Activated gamma-delta T cell treated with Interleukin-2 at 50 U/mL for 16 hours (primary cell): Measurements from ENCODE around the gene ALLC.
"Not testable (repeated sequence)": the region's sequence is repeated elsewhere in the genome, so short reads cannot be mapped to it uniquely, and the experiment has no call there.

Experiments
- DNase-seq: peaks from one replicate; pipeline ENCODE4 v3.0.0-alpha.2; 2020

The ALLC gene

DNA sequence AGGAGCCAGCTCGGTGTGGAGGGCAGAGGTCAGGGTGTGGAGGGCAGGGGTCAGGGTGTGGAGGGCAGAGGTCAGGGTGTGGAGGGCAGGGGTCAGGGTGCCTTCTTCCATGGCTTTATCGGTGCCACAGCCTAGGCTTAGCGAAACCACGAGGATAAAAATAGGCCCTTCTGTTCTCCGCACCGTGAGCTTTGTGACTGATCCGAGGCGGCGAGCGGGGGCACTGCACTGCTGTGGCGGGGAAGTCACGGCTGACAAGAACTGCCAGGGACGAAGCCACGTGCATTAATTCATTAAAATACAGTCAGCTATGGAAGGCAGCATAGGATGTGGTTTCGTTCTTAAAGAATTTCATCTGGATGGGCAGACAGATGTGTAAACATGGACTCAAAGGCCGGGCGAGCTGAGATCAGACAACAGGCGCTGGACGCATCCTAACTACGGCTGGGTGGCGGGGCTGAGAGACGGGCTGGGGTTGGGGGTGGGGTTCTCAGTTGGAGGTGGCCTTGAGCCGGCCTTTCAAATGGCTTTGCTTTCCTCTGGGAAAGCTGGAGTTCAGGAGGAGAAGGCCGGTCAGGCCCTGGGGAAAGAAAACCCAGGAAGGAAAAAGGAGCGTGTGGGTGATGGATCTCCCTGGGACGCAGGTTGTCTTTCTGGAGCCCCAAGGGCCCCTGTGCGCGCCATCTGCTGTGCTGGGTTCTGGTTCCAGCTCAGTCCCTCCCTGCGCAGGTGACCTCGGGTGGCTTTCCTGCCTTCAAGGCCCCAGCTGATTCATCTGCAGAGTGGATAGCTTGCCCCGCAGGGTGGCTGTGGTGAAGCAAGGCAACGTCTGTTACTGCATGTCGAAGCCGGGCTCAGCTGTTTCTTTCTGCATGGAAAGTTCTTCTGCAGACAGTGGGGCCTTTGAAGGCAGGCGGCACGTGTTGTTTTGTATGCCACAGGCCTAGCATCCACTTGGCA, 958 bp upstream of the ALLC start:
- no peak for DNase-seq

DNA sequence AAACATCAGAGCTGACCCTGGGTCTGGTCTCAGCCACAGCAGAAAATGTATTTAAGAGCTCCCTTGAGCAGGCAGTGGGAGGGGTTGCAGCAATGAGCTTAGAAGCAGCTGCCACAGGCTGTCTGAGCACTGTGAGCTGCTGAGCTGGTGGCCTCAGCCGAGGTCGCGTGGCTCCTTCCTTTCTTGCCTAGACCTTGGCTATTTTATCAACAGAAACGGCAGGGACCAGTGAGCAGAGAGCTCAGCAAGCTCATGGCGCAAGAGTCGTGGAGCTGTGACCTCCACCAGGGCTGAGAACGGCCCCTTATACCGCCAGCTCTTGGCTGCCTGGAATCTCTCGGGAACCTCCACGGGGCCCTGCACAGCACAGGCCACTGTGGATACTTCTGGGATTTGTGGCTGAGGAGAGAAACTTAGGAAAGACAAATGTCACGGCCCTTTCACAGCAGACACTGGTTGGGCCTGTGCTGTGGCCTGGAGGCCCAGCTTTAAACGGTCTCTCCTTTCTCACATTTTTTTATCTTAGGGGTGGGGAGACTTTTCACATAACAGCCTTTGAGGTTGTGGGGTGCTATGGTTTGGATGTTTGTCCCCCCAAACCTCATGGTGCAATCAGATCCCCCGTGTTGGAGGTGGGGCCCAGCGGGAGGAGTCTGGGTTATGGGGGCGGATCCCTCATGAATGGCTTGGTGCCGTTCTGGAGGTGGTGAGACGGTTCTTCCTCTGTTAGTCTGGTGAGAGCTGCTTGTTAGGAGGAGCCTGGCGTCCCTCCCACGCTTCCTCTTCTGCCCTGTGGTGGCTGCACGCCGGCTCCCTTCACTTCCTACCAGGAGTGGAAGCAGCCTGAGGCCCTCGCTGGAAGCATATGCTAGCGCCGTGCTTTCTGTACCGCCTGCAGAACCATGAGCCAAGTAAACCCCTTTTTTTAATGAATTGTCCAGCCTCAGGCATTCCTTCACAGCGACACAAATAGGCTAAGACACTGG, 1.7 kb downstream of the ALLC start:
- no peak for DNase-seq

DNA sequence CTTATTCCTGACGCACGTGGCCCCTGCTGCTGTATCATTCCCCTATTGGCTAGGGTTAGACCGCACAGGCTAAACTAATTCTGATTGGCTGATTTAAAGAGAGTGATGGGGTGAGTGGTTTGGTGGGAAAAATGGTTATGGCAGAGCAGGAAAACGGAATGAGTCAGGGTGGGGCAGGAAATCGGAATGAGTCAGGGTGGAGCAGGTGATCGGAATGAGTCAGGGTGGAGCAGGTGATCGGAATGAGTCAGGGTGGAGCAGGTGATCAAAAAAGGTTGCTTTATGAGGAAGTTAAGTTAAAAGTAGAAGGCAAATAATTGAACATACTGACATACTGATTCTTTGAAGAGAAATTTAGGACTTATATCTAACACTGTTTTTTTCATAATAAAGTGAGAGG, 2.6 kb downstream of the ALLC start:
- DNase-seq, result not testable (repeated sequence)

DNA sequence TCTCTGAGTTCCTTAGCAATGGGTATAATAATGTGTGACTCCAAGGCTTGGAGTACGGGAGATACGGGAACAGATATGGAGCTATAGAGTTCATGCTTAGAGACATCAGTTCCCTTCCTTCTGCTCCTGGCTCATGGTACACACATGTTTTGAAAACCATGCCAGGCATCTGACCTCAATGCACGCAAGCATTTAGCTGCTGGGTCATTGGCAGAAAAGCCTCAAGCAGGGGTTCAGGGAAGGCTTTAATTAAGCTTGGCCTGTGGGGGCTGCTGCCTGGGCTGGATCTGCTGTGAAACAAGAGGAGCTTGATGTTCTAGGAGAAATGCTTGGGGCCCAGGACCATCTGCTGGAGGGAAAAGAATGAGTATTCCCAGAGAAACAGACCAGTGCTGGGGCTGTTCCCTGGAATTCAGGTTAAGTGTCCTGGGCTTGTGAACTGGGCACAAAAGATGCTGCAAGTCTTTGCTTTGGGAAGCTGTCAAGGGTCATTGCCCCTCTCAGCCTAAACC, 3.2 kb downstream of the ALLC start:
- no peak for DNase-seq

DNA sequence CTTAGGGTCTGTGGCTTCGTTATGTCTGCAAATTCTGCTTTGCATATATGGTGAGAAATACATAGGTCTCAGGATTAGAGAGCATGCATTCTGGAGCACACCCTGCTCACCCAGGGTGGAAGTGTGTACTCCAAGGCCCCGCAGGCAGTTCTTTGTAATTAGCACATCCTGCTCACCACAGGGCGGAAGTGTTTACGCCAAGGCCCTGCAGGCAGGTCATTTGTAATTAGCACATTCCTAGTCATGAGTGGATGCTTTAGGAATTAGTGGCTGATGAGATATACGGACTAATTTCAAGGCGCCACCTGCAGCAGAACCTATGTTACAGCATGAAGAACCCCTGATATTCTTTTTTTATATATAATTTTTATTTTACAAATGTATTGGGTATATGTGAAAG, 4.2 kb downstream of the ALLC start:
- no peak for DNase-seq

DNA sequence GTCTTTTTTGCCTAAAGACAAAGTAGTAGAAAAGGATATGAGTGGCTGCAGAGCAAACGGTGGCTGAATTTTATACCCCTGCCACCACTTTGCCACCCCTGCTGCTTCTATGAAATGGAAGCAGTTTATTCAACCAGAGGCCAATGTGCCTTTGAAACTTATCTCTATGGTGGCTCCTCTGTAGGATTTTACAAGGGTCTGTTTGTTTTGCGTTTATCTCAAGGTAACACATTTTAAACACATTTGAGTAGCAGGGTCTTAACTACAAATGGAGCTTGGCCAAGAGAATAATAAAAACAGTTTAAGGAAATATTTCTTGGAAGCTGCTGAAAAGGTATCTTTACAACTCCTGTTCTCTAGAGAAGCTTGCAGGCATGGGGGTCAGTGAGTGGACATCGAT, 6.1 kb downstream of the ALLC start:
- no peak for DNase-seq

DNA sequence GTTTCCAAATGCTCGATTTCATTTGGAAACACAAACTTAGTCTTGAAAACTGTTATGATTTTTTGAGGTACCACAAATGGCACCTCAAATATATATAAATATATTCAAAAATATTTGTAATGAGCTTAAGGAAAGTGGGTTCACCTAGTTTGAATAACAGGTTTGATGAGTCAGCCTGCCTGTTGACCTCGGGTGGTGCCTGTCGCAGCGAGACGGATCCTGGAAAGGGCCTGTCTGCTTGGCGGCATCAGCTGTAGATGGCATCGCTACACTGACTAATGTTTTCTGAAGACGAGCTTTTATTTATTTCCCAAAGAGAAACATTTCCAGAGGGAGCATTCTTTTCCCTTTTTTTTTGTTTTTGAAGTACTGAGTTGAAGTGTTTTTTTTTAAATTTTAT, 6.9 kb downstream of the ALLC start:
- DNase-seq, result no peak

DNA sequence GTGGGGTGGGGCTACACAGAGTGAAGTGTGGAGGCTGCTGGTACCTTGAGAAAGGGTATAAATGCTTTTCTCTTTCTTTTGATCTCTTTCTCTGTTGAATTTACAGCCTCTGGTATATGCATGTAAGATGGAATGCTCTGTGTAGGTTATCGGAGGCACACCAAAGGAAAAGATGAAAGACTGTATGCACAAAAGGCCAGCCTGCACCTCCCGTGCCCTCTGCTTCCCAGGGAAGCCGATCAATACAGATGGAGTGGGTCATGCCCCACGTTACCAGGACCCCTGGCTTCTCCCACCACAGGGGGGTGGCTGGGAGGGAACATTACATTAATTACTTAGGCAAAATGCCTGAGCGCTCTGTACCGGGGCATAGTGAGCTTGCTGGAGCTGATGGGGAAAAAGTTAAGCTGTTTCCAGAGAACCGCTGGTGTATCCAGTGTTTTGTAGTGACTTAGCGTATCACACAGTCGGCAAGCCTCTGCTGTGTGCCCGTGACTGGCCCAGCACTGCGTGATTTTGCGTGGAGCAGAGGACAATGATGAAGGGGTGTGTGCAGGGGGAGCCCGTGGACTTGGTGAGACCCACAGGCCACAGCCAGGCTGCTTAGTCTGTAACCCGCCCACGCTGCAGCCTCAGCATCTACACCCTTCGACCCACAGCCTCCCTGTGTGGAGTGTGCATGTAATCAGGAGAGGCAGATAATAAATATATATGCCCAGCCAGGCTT, 8.0 kb downstream of the ALLC start:
- no peak for DNase-seq

DNA sequence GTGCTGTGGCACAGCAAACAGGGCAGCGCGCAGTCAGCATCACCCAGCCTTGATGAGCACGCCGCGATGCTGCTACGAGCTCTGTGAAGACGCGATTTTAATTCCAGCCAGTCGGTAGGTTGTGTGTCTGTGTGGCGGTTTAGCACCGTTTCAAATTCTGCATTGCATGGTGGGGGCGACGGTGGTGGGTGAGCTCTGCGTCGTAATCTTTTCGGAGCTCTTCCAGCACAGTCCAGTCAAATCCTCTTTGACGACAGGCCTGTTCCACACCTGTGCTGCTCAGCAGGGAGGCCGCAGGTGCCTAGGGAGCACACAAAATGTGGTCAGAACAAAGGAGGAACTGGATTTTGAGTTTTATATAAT, 8.6 kb downstream of the ALLC start:
- no peak for DNase-seq

DNA sequence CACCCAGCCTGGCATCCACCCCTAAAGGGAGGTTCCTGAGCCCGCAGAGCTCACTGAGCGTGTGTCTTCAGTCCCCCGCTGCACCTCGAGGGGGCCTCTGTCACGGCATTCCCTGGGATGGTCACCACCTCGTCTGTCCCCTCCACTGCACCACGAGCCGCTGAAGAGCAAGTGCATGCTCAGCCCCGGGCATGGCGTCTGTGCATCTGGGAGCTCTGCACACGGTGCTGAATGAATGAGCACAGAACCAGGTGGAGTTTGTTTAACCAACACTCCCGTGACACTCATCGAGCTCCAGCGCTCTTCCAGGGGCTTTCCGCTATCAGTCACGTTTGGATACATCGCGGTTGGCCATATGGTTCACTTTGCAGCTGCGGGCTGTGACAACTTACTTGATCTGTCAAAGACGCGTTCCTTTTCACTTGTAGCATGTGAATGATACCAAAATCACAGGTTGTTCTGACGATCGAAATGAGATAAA, 9.2 kb downstream of the ALLC start:
- DNase-seq, result no peak

DNA sequence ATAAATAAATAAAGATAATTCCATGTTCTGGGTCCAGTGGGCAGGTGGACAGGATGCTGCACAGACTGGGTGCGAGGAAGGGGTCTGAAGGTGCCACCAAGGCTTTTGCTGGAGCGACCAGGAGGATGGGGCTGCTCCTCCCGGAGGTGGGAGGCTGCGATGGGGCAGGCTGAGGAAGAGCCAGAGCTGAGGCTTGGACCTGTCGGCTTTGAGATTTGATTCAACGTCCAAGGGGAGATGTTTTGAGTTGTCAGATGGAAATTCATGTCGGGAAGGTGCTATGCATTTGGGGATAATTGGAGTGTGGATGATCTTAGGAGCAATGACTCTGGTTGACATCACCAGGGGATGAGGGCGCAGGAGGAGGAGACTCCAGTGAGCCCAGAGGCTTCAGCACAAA, 11.7 kb downstream of the ALLC start:
- no peak for DNase-seq

DNA sequence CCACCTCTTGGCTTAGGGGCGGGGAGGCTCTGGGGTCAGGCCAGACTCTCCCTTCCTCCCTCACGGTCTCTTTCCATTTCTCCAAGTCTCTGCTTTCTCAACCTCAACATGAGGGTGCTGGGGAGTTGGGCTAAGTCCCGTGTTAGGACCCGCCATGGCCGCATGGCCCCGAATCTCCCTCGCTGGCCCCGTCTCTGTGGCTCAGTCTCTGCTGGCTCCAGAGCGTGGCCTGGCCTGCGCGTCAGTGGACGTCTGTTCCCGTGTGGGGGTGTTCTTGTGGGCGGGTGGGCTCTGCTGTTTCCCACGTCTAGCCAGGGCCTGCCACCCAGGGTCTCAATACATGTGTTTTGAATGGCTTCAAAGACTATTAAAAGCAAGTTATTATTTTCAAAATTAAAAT, 12.4 kb downstream of the ALLC start:
- no peak for DNase-seq

DNA sequence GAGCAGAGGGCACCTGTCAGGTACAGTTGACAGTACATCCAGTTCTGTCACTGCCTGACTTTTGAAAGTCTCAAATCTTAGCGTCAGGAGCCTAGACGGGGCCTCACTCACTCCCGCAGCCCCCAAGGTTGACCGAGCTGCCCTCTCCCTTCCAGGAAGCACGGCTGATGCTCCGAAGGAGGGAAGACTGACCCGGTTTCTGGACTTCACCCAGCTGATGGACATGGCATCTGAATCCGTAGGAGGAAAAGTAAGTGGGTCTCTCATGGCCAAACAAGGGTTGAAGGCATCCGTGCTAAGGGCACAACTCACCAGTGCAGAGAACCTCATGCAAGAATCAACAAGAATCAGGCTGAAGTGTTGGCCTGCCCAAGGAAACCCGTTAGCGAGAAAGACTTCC, 12.9 kb downstream of the ALLC start:
- DNase-seq, result no peak

DNA sequence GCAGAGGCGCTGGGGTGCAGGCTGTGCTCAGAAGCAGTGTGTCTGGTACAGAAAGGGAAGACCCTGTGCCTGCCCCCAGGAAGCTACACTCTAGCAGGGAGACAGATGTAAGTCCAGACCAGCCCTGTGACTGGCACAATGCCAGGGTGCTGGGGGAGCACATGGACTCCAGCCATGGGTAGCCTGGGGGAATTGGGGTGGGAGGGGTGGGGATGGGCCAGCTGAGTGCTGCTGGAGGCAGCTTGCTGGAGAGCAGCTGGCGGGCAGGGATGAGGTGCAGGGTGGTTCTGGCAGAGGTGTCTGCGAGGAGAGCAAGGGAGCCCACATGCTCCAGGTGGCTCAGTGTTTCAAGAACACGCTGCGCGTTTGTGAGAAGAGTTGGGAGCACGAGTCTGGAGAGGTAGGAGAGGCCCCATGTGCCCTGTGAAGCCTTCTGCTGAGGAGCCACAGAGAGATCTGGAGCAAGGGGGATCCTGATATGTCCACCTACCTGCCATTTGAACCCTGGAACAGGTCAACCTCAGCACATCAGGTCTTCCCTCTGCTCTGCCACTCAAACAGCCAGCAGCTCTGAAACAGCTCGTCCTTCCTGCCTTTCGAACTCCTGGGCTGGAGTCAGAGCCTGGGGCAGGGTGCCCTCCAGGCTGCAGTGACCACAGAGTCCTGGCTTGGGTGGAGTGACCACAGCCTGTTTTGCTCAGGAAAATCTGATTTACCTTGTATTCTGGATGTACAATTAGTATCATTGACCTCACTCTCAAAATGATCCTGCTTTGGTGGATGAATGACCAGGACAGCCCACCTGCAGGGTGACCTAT, 15.1 kb downstream of the ALLC start:
- no peak for DNase-seq

DNA sequence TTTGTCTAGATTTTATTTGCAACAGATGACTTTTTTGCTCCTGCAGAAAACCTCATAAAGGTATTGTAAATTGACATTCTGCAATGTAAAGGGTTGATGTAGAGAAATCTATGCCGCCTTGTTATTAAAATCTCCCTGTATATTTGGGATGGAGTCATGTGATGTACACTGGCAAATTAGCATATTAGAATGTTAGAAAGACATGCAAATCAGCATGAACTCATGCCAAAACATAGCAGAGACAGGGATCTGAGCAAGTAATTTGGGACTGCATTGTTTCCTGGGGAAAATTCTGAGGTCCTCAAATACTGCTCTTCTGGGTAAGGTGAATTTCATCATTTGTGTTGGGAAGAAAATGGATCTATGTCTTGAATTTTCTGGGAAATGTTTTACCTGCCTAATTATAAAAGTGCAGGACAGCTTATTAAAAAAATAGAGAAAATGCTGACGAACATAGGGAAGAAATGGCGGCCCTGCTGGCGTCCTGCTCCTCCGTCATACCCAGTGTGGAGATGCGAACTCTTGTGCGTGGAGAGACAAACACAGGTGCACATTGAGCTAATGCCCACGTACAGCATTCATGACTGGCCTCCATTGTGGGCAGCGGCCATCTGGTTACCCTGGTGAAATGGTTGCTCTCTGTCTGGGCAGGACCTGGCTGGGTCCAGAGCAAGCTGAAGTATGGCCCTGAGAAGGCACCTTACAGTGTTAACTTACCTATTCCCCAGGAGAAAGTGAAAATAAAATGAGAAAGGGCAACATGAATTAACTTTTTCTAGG, 16.3 kb downstream of the ALLC start:
- DNase-seq, result no peak

DNA sequence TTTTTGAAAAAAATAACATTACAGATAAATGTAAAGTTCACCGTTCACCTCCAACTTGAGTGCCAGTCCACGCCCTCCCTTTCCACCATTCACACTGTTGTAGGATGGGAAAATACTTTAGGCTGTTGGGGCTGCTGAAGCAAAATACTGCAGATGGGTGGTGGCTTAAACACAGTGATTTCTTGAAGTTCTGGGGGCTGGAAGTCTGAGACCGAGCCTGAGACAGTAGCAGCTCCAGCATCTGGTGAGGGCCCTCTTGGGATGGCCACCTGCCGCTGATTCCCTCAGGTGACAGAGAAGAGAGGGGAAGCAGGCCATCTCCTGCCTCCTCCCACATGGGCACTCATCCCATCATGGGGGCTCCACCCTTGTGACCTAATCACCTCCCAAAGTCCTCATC, 17.7 kb downstream of the ALLC start:
- DNase-seq, result no peak

DNA sequence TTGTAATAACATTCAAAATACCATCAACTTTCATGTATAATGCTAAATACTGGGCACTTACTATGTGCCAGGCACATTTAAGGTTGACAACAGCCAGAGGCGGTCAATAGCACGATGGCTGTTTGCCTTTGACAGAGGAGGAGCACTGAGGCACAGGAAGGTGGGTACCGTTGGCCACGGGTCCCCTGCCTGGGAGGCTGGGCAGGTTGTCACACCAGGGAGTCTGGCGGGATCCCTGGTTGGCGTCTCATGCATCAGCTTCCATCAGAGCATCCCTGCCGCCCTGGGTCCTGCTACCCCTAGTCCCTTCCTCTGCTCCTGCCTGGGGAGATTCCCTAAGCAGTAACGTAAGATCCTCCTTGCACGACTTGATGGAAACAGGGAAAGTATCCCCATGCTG, 19.4 kb downstream of the ALLC start:
- DNase-seq, result no peak

DNA sequence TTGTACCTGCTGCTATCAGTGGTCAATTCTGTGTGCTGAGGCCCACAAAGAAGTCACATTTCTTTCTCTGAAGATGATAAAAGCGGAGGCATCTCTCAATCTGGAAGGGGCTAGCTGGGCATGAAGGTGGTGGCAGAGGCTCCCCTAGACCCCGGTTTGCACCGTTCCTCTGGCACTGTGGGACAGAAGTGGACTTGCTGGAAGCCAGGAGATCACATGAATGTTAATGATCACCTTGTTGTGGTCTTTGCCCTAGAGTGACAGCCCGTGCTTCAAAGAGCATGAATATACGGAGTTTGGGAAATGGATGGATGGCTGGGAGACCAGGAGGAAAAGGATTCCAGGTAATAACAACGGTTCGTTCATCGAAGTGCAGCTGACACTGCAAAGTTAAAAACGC, 20.2 kb downstream of the ALLC start:
- no peak for DNase-seq

DNA sequence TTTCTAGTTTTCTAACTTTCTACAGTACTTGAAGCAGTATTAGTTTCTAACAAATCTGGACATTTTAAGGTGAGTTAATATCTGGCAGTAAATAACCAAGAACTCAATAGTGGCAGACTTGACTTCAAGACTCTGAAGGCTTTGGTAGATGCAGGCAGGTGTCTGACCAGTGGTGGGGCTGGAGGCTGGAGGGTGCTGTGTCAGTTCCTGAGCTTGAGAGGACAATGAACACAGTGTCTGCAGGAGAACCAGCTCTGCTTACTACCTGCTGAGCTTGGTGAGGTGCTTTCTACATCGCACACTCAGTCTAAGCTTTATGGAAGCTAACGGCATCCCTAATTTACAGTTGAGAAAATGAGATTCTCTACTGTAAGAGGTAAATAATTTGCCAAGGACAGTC, 21.2 kb downstream of the ALLC start:
- DNase-seq, result no peak

DNA sequence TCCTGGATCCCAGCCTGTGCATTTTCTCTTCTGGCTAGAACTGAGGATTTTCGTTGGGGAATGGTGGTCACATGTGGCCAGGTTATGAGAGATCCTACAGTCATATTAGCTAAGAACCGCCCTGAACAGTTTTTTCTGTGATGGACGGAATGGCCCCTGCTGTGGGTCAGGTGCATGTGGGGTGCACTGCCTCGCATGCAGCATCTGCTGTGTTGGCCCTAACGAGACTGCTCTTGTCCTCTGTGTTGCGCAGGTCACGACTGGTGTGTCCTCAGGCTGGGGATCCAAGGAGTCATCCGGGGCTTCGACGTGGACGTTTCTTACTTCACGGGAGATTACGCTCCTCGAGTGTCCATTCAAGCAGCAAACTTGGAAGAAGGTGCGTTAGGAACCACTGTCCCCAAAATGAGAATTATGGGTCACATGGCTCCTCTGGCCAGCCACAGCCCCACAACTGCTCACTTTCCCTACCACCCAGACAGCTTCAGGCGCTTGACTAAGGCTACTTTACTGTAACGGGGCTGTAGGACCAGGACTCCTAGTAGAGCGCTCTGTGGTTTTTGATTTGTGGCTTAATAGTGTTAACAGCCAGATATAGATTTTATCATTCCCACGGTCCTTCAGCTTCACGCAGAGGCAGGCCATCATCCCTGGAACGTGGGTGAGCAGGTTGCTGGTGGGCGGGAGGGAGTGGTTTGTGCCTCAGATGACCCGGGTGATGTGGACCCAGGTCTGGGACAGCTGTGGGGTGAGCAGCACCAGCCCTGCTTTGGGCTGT, 21.8 kb downstream of the ALLC start:
- no peak for DNase-seq
